Fibroblast of pulmonary artery (primary cell): ENCODE data around the gene CERS1.

Experiments used
- DNase-seq: peaks from one replicate; pipeline ENCODE4 v3.0.0-alpha.2; 2010; ENCODE audit warnings: low read depth
- H3K4me3 ChIP-seq: replicated peaks from 2 replicates; pipeline ENCODE4 v1.5.1; 2011; ENCODE audit warnings: low read depth, mild to moderate bottlenecking, control low read depth, low read length, moderate library complexity
- TF ChIP-seq, protein P1 (sequence below): IDR thresholded peaks from 2 replicates; pipeline ENCODE4 v1.5.1; 2011; ENCODE audit warnings: mild to moderate bottlenecking, control low read depth, low read length, inconsistent platforms; ENCODE audit errors: missing control alignments

CERS1 gene

DNA sequence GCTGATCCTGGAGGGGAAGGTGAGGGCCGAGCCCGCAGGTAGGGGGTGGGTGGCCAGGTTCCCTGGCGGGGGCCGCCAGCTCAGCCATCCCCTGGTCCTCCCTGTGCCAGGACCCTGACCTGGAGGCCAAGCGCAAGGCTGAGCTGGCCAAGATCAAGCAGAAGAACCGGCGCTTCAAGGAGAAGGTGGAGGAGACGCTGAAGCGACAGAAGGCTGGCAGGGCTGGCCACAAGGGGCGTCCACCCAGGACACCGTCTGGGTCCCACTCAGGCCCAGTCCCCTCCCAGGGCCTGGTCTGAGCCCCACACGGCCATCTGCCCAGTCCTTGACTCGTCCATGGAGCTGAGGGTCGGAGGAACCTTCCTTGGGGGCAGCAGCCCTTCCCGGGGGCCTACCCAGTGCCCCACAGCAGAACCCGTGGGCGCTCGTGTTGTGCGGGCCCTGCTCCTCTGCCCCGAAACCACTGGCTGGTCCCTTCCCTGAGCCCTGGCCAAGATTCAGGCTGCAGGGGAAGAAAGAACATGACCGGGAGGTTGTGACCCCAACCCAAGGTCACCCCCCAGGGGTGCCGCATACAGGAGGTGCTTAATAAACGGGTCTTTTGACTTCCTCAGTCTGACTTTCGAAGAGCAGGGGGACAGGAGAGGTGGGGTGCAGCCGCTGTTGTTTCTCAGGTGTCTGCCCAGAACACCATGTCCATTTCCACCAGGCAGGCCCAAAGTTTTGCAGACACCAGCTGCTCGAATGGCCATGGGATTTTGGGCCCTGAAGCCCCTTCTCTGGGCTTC lies 32.3 kb upstream of the CERS1 start:
- H3K4me3 ChIP-seq, result no peak overlapping the region
- DNase-seq, result no peak
- TF ChIP-seq, protein P1, sequence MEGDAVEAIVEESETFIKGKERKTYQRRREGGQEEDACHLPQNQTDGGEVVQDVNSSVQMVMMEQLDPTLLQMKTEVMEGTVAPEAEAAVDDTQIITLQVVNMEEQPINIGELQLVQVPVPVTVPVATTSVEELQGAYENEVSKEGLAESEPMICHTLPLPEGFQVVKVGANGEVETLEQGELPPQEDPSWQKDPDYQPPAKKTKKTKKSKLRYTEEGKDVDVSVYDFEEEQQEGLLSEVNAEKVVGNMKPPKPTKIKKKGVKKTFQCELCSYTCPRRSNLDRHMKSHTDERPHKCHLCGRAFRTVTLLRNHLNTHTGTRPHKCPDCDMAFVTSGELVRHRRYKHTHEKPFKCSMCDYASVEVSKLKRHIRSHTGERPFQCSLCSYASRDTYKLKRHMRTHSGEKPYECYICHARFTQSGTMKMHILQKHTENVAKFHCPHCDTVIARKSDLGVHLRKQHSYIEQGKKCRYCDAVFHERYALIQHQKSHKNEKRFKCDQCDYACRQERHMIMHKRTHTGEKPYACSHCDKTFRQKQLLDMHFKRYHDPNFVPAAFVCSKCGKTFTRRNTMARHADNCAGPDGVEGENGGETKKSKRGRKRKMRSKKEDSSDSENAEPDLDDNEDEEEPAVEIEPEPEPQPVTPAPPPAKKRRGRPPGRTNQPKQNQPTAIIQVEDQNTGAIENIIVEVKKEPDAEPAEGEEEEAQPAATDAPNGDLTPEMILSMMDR, result no peak

DNA sequence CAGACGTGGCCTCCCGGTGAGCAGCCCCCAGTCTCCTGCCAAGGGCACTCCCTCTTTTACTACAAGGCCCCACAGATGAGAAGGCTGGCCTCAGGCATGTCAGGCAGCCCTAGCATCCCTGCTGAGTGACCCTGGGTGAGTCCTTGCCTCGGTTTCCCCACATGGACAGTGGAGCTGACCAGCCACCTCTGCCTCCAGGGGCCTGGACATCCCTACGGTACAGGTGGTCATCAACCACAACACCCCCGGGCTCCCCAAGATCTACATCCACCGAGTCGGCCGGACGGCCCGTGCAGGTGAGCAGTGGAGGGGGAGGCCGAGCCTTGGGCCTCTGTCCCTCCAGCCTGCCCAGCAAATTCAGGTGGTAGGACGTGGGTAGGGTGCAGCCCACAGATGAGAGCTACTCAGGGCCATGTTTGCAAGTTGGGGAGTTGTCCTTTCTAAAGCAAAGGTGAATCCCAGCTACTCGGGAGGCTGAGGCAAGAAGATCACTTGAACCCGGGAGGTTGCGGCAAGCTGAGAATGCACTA lies 28.8 kb upstream of the CERS1 start:
- DNase-seq, result no peak
- H3K4me3 ChIP-seq, result no peak overlapping the region
- TF ChIP-seq, protein P1, result no peak

DNA sequence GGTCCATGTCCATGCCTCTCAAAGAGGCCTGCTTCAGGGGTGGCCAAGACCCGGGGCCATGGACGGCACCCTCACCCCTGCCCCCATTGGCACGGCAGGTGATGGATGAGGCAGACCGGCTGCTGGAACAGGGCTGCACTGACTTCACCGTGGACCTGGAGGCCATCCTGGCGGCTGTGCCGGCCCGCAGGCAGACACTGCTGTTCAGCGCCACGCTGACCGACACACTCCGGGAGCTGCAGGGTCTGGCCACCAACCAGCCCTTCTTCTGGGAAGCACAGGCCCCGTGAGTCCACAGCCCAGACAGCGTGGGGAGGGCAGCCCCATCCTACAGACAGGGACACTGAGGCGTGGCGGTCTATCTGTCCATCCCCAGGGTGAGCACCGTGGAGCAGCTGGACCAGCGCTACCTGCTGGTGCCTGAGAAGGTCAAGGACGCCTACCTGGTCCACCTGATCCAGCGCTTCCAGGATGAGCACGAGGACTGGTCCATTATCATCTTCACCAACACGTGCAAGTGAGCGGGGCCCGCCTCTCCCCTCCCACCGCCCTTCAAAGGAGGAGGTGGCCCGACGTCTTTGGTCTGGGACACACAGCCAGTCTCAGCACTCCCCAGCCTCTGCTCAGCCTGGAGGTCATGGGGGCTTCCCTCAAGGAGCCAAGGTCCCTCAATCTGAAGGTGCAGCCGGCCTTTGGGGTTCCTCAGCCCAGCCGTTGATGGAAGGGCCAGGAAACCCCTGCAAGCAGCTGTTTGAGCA lies 26.4 kb upstream of the CERS1 start:
- H3K4me3 ChIP-seq, result no peak overlapping the region
- TF ChIP-seq, protein P1, result no peak
- no peak for DNase-seq

DNA sequence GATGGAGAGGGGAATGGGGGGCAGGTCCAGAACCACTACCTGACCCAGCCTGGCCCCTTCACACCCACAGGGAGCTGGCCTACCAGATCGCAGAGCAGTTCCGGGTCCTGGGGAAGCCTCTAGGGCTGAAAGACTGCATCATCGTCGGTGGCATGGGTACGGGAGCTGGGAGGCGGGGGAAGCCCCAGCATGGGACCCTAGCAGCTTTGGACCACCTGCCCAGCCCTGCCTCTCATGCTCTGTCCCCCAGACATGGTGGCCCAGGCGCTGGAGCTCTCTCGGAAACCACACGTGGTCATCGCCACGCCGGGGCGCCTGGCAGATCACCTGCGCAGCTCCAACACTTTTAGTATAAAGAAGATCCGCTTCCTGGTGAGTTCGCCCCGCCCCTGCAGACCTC lies 25.6 kb upstream of the CERS1 start:
- DNase-seq, result no peak
- no peak overlapping the region for H3K4me3 ChIP-seq
- TF ChIP-seq, protein P1, result no peak

DNA sequence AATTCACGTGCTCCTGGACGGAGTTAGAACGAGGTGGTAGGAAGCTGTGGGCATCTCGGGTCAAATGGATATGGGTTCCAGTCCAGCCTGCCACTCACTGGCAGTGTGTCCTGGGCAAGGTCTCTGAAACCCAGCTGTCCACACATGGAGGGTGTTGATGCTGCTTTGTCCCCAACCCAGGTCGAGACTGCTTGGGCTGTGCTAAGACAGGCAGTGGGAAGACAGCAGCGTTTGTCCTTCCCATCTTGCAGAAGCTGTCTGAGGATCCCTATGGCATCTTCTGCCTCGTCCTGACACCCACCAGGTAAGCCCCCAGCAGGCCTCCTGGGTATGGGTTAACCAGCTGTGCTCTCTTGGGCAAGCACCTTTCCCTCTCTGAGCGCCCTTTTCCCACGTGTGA lies 24.4 kb upstream of the CERS1 start:
- TF ChIP-seq, protein P1, result no peak
- no peak for DNase-seq
- H3K4me3 ChIP-seq, result peak overlapping the region; percentile 100

DNA sequence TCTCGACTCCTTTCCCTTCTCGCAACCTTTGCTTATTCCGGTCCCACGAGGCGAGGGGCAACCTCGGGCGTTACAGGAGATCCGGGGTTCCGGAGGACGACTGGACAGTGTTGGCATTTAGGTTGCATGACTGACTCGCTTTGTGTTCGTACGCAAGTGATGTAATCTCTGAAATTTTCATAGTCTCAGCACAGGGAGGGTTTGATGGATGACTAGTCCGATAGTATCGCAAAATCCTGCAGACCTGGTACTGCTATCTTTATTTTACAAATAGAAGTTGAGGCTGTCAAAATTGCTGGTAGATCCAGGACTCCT lies 23.9 kb upstream of the CERS1 start:
- peak overlapping the region; percentile 100 for H3K4me3 ChIP-seq
- TF ChIP-seq, protein P1, result no peak
- no peak for DNase-seq
